HepG2 (cell line): Measurements from ENCODE around the gene PLCL2. TPM values are rescaled to one million over a fixed set of nuclear protein-coding genes. Genes with fewer than 3 reads are reported as not detected.

Experiments
- ATAC-seq: fragments of 200-7000 bp; cut with Tn5 transposase; 3 replicates; pipeline ENCODE4 v1.9.1; 2020; ENCODE audit warnings: mild to moderate bottlenecking, moderate library complexity
- BruUV-seq: library from RNA; stranded (reverse); fragments of 400-500 nt; replicated peaks from 2 replicates; lab custom pipeline; 2021; lab: Mats Ljungman, UMichigan
- CTCF ChIA-PET: fragments of 300-600 bp; formaldehyde crosslinking; extraction: SDS; loops from one replicate; lab custom pipeline; 2021; ENCODE audit warnings: low total read pairs, inconsistent platforms, low intra/inter-chr PET ratio; lab: Yijun Ruan, JAX
- POLR2A ChIA-PET: fragments of 350-600 bp; sonication (Branson Sonifier 250); formaldehyde crosslinking; loops from one replicate; lab custom pipeline; 2020; ENCODE audit warnings: antibody characterized with exemption, inconsistent platforms; lab: Yijun Ruan, JAX
- DNase-seq: peaks from one replicate; pipeline ENCODE4 v3.0.0-alpha.2; 2015; ENCODE audit warnings: low spot score
- FAIRE-seq: peaks from 3 replicates; lab custom pipeline; 2011; peaks lifted over from hg19 to GRCh38; lab: Jason Lieb, UNC
- H2AFZ ChIP-seq: one replicate; pipeline ENCODE4 v1.6.1; 2011; ENCODE audit warnings: low read length, inconsistent platforms
- H3K27ac ChIP-seq: fragments of 300-600 bp; 3 replicates; pipeline ENCODE4 v1.8.0; 2011; ENCODE audit warnings: mixed run types, mild to moderate bottlenecking, mixed read lengths, low read length, inconsistent platforms; ENCODE audit not compliant: insufficient read depth; ENCODE audit errors: extremely low read length
- H3K27me3 ChIP-seq, 2 experiments: fragments of 200-600 bp in 1 of 2; 2 replicates in 1 of 2; 3 replicates in 1 of 2; pipeline versions ENCODE4 v1.6.0 to v1.8.0; 2011; ENCODE audit warnings: low read length in 2 of 2, mild to moderate bottlenecking in 2 of 2, moderate library complexity in 2 of 2, inconsistent platforms in 1 of 2; ENCODE audit not compliant: insufficient read depth in 2 of 2, control insufficient read depth in 1 of 2
- H3K36me3 ChIP-seq, 2 experiments: fragments of 200-600 bp in 1 of 2; replicated peaks in 1 of 2; 2 replicates in 1 of 2; 3 replicates in 1 of 2; pipeline versions ENCODE4 v1.5.1 to v1.8.0; 2011; ENCODE audit warnings: low read length in 2 of 2, inconsistent platforms in 1 of 2; ENCODE audit not compliant: insufficient read depth in 2 of 2, control insufficient read depth in 1 of 2
- H3K4me1 ChIP-seq: 2 replicates; pipeline ENCODE4 v1.5.1; 2012; ENCODE audit warnings: low read length, inconsistent platforms; ENCODE audit not compliant: insufficient read depth
- H3K4me2 ChIP-seq: 2 replicates; pipeline ENCODE4 v1.6.0; 2011; ENCODE audit warnings: low read depth, low read length, inconsistent platforms
- H3K4me3 ChIP-seq, 3 experiments: fragments of 200-600 bp in 1 of 3; sonication (generic), shearing (Covaris generic) in 1 of 3; replicated peaks in 1 of 3; 2 replicates each; pipeline ENCODE4 v1.5.1; 2011 to 2016; ENCODE audit warnings: low read length in 3 of 3, inconsistent platforms in 2 of 3, low read depth in 2 of 3, mild to moderate bottlenecking in 2 of 3, control low read depth in 1 of 3, mixed read lengths in 1 of 3; ENCODE audit not compliant: insufficient read depth in 1 of 3
- H3K79me2 ChIP-seq: one replicate; pipeline ENCODE4 v1.6.1; 2011; ENCODE audit warnings: low read length, inconsistent platforms; ENCODE audit not compliant: insufficient read depth
- H3K9ac ChIP-seq: 2 replicates; pipeline ENCODE4 v1.6.0; 2011; ENCODE audit warnings: mild to moderate bottlenecking, low read depth, low read length, inconsistent platforms; ENCODE audit not compliant: insufficient read depth
- H3K9me3 ChIP-seq: 2 replicates; pipeline ENCODE4 v1.5.1; 2012; ENCODE audit warnings: mild to moderate bottlenecking, low read length
- H4K20me1 ChIP-seq: 2 replicates; pipeline ENCODE4 v1.6.0; 2011; ENCODE audit warnings: inconsistent platforms, mild to moderate bottlenecking, low read length, moderate library complexity; ENCODE audit not compliant: insufficient read depth
- CENPX ChIP-seq: sonication (generic); formaldehyde crosslinking; IDR thresholded peaks from 2 replicates; pipeline ENCODE4 v1.9.0; 2021; ENCODE audit warnings: mild to moderate bottlenecking, missing genetic modification reagents, moderate library complexity
- KAT7 ChIP-seq: IDR thresholded peaks from 2 replicates; pipeline ENCODE4 v1.6.1; 2018; ENCODE audit warnings: borderline replicate concordance, missing compliant biosample characterization
- KDM5B ChIP-seq: sonication (generic); formaldehyde crosslinking; IDR thresholded peaks from 2 replicates; pipeline ENCODE4 v1.4.0; 2020; ENCODE audit warnings: missing genetic modification reagents, mild to moderate bottlenecking, borderline replicate concordance
- MAFF ChIP-seq: IDR thresholded peaks from 2 replicates; pipeline ENCODE4 v1.6.1; 2011; ENCODE audit warnings: low read depth, low read length, improper control_type of control experiment
- POLR2AphosphoS5 ChIP-seq: IDR thresholded peaks from 2 replicates; pipeline ENCODE4 v1.6.1; 2012; ENCODE audit warnings: low read depth, low read length
- SIX4 ChIP-seq: sonication (generic); formaldehyde crosslinking; IDR thresholded peaks from 2 replicates; pipeline ENCODE4 v1.4.0; 2020; ENCODE audit warnings: missing genetic modification reagents
- SNAI1 ChIP-seq: sonication (generic); formaldehyde crosslinking; IDR thresholded peaks from 2 replicates; pipeline ENCODE4 v1.5.0; 2020; ENCODE audit warnings: mild to moderate bottlenecking, missing genetic modification reagents, borderline replicate concordance
- SRSF9 ChIP-seq: fragments of 200-400 bp; formaldehyde crosslinking; IDR thresholded peaks from 2 replicates; pipeline ENCODE4 v1.6.1; 2018; ENCODE audit warnings: borderline replicate concordance, mild to moderate bottlenecking, low read depth, low read length; ENCODE audit not compliant: insufficient read depth, poor library complexity, severe bottlenecking
- SYNCRIP ChIP-seq: fragments of 200-400 bp; formaldehyde crosslinking; IDR thresholded peaks from 2 replicates; pipeline ENCODE4 v1.6.1; 2018; ENCODE audit warnings: mild to moderate bottlenecking, low read depth, low read length; ENCODE audit not compliant: insufficient read depth
- TBP ChIP-seq: sonication (generic); formaldehyde crosslinking; IDR thresholded peaks from 2 replicates; pipeline ENCODE4 v1.5.0; 2020; ENCODE audit warnings: missing genetic modification reagents
- TERF1 ChIP-seq: sonication (generic); formaldehyde crosslinking; IDR thresholded peaks from 2 replicates; pipeline ENCODE4 v1.8.0; 2022; ENCODE audit warnings: mild to moderate bottlenecking, missing genetic modification reagents, moderate library complexity
- ZKSCAN8 ChIP-seq: IDR thresholded peaks from 2 replicates; pipeline ENCODE4 v1.6.1; 2016; ENCODE audit warnings: borderline replicate concordance, missing genetic modification reagents, missing compliant biosample characterization
- ZNF160 ChIP-seq: sonication (generic); formaldehyde crosslinking; IDR thresholded peaks from 2 replicates; pipeline ENCODE4 v1.8.0; 2022; ENCODE audit warnings: mild to moderate bottlenecking, inconsistent platforms, missing genetic modification reagents
- ZNF512B ChIP-seq: sonication (generic); formaldehyde crosslinking; IDR thresholded peaks from 2 replicates; pipeline ENCODE4 v1.5.1; 2020; ENCODE audit warnings: missing genetic modification reagents, mild to moderate bottlenecking, borderline replicate concordance
- ZNF724P ChIP-seq: sonication (generic); formaldehyde crosslinking; IDR thresholded peaks from 2 replicates; pipeline ENCODE4 v1.8.0; 2022; ENCODE audit warnings: missing genetic modification reagents, borderline replicate concordance
- ZNF772 ChIP-seq: sonication (generic); formaldehyde crosslinking; IDR thresholded peaks from 2 replicates; pipeline ENCODE4 v1.5.0; 2020; ENCODE audit warnings: mild to moderate bottlenecking, missing genetic modification reagents
- ZSCAN12 ChIP-seq: sonication (generic); formaldehyde crosslinking; IDR thresholded peaks from 2 replicates; pipeline ENCODE4 v1.9.0; 2021; ENCODE audit warnings: mild to moderate bottlenecking, missing genetic modification reagents
- ZSCAN20 ChIP-seq: sonication (generic); formaldehyde crosslinking; IDR thresholded peaks from 2 replicates; pipeline ENCODE4 v1.4.0; 2020; ENCODE audit warnings: missing genetic modification reagents, mild to moderate bottlenecking, borderline replicate concordance
- WGBS: methylation state at CpG from one replicate; pipeline ENCODE4 v1.1.6; 2017; ENCODE audit warnings: low lambda C conversion rate; 5-methylcytosine and 5-hydroxymethylcytosine counted together
- in situ Hi-C: cut with HindIII; loops from 2 replicates; pipeline ENCODE4 v1.10.0; 2017; ENCODE audit warnings: low pct_unique_long_range_greater_than_20kb; ENCODE audit not compliant: extremely low pct_ligation_motif_present
- intact Hi-C: fragments of 100-400 bp; cut with micrococcal nuclease; formaldehyde crosslinking; loops from one replicate; pipeline ENCODE4 v1.10.0; 2022; ENCODE audit not compliant: unreplicated experiment
- polyA plus RNA-seq, 8 experiments: library from polyadenylated mRNA; depleted of rRNA in 3 of 8; stranded (reverse) in 7 of 8; unstranded in 1 of 8; fragments of >200 nt; fragmentation: Illumina TruSeq in 4 of 8; extraction: Trizol in 4 of 8; gene quantifications; 2 replicates each; pipeline versions ENCODE4 v1.2.1 to v1.2.3, GENCODE V29; 2011 to 2016; ENCODE audit warnings: low read depth in 4 of 8, missing spikeins in 1 of 8, mixed read lengths in 1 of 8; ENCODE audit not compliant: insufficient read depth in 1 of 8
- total RNA-seq, 5 experiments: library from RNA; depleted of rRNA; stranded (reverse); fragments of >200 nt; fragmentation: Illumina TruSeq; extraction: Trizol; gene quantifications; 2 replicates each; pipeline ENCODE4 v1.2.3, GENCODE V29; 2016; ENCODE audit warnings: low read depth in 1 of 5
- TF ChIP-seq, protein P1 (sequence below): sonication (generic); formaldehyde crosslinking; IDR thresholded peaks from 2 replicates; pipeline ENCODE4 v1.8.0; 2022; ENCODE audit warnings: mild to moderate bottlenecking, missing genetic modification reagents, borderline replicate concordance

Gene PLCL2
- total and polyA plus RNA-seq, 2 of the 13 experiments (the other 11 are each of a cell fraction or from before 2014, with no cell fraction given): not detected

- TF ChIP-seq, protein P1, sequence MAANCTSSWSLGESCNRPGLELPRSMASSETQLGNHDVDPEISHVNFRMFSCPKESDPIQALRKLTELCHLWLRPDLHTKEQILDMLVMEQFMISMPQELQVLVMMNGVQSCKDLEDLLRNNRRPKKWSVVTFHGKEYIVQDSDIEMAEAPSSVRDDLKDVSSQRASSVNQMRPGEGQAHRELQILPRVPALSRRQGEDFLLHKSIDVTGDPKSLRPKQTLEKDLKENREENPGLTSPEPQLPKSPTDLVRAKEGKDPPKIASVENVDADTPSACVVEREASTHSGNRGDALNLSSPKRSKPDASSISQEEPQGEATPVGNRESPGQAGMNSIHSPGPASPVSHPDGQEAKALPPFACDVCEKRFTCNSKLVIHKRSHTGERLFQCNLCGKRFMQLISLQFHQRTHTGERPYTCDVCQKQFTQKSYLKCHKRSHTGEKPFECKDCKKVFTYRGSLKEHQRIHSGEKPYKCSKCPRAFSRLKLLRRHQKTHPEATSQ (CRISPR knock-in tag): no peak
- no peak for TF ChIP-seq SNAI1 (CRISPR knock-in tag)
- TF ChIP-seq POLR2AphosphoS5: no peak
- TF ChIP-seq ZNF160 (CRISPR knock-in tag): no peak
- TF ChIP-seq TBP: no peak
- no peak for TF ChIP-seq ZNF772
Measured at GRCh38 chr3:17044855-17045254, 160.1 kb downstream of the PLCL2 start (continued).

- H3K4me1 ChIP-seq: no peaks in the 10 kb centered on the region
- in situ Hi-C loops (loop anchor here (25.0 kb wide), 1 partner anchor 433 kb away; the partner anchor contains the start of gene DAZL), intact Hi-C loops (no loop called here)
- H3K79me2 ChIP-seq: no peaks in the 10 kb centered on the region
- FAIRE-seq (no peak), ATAC-seq (no peak), DNase-seq (no peak)
- POLR2A ChIA-PET: no interaction called here
- no peak overlapping the region for H3K27ac ChIP-seq
- CTCF ChIA-PET: no interaction called here
- BruUV-seq: no TSS peak
- no peaks in the 10 kb centered on the region for H3K9me3 ChIP-seq
- no peak overlapping the region for H3K4me2 ChIP-seq
- H2AFZ ChIP-seq: no peak overlapping the region
- H3K9ac ChIP-seq: no peak overlapping the region
- H3K4me3 ChIP-seq: no peak overlapping the region
- WGBS: 2% methylated on average over 7 of the region's 7 CpGs
- H3K27me3 ChIP-seq: no peaks in the 10 kb centered on the region; a peak in 1 of 5 replicates
- no peaks in the 10 kb centered on the region for H3K36me3 ChIP-seq
- H4K20me1 ChIP-seq: no peaks in the 10 kb centered on the region
- TF ChIP-seq ZSCAN20 (CRISPR knock-in tag): no peak
- no peak for TF ChIP-seq SYNCRIP
- no peak for TF ChIP-seq ZKSCAN8 (CRISPR knock-in tag)
- TF ChIP-seq SRSF9: no peak
- no peak for TF ChIP-seq TERF1 (CRISPR knock-in tag)
- TF ChIP-seq ZNF724P (CRISPR knock-in tag): no peak
- TF ChIP-seq CENPX (CRISPR knock-in tag): no peak
- no peak for TF ChIP-seq SIX4
- no peak for TF ChIP-seq ZNF512B
- TF ChIP-seq ZSCAN12: no peak
- no peak for TF ChIP-seq KDM5B (CRISPR knock-in tag)
- no peak for TF ChIP-seq KAT7 (CRISPR knock-in tag)
- TF ChIP-seq MAFF: no peak
Measured at GRCh38 chr3:17045705-17046104, 160.9 kb downstream of the PLCL2 start.
